Caco-2 (cell line): Measurements from ENCODE around the gene CLDN6. TPM values are rescaled to one million over a fixed set of nuclear protein-coding genes. Genes with fewer than 3 reads are reported as not detected.
"Not testable (repeated sequence)": the region's sequence is repeated elsewhere in the genome, so short reads cannot be mapped to it uniquely, and the experiment has no call there.

ENCODE experiments used
- BruUV-seq: library from RNA; stranded (reverse); fragments of 400-500 nt; replicated peaks from 2 replicates; lab custom pipeline; 2021; lab: Mats Ljungman, UMichigan
- CTCF ChIA-PET: fragments of 300-600 bp; sonication (Branson Sonifier 250); formaldehyde crosslinking; loops from one replicate; lab custom pipeline; 2022; ENCODE audit warnings: antibody characterized with exemption; lab: Charles Lee
- POLR2A ChIA-PET: fragments of 300-600 bp; sonication (Branson Sonifier 250); formaldehyde crosslinking; loops from one replicate; lab custom pipeline; 2022; ENCODE audit warnings: antibody characterized with exemption; lab: Charles Lee
- DNase-seq, 2 experiments: peaks; one replicate each; pipeline versions ENCODE4 v3.0.0 to v3.0.0-alpha.2; 2020 to 2022
- H3K27me3 ChIP-seq: replicated peaks from 2 replicates; pipeline ENCODE4 v1.6.0; 2011; ENCODE audit warnings: low read length; ENCODE audit not compliant: control insufficient read depth, insufficient read depth
- H3K36me3 ChIP-seq: 2 replicates; pipeline ENCODE4 v1.5.1; 2011; ENCODE audit warnings: low read length; ENCODE audit not compliant: control insufficient read depth, insufficient read depth
- H3K4me1 ChIP-seq: fragments of 250-450 bp; sonication (Bioruptor Pico); 2 replicates; pipeline ENCODE4 v1.5.1; 2020; ENCODE audit warnings: mild to moderate bottlenecking
- H3K4me3 ChIP-seq: 2 replicates; pipeline ENCODE4 v1.5.1; 2011; ENCODE audit warnings: low read depth, mild to moderate bottlenecking, control low read depth, low read length
- H3K9me3 ChIP-seq: fragments of 250-450 bp; sonication (Bioruptor Pico); 2 replicates; pipeline ENCODE4 v1.5.1; 2020; ENCODE audit warnings: mild to moderate bottlenecking, moderate library complexity
- H3K27ac Mint-ChIP-seq: one replicate; pipeline ENCODE4 v1.8.0; 2022; ENCODE audit warnings: mixed read lengths; ENCODE audit not compliant: unreplicated experiment
- H3K27me3 Mint-ChIP-seq: one replicate; pipeline ENCODE4 v1.8.0; 2022; ENCODE audit warnings: mixed read lengths; ENCODE audit not compliant: insufficient read depth, unreplicated experiment
- H3K36me3 Mint-ChIP-seq: one replicate; pipeline ENCODE4 v1.8.0; 2022; ENCODE audit warnings: mild to moderate bottlenecking, mixed read lengths; ENCODE audit not compliant: insufficient read depth, unreplicated experiment
- H3K4me1 Mint-ChIP-seq: one replicate; pipeline ENCODE4 v1.8.0; 2022; ENCODE audit warnings: low read depth, mixed read lengths; ENCODE audit not compliant: unreplicated experiment
- H3K4me3 Mint-ChIP-seq: one replicate; pipeline ENCODE4 v1.8.0; 2022; ENCODE audit warnings: mild to moderate bottlenecking, moderate library complexity, mixed read lengths; ENCODE audit not compliant: unreplicated experiment
- H3K9me3 Mint-ChIP-seq: one replicate; pipeline ENCODE4 v1.8.0; 2022; ENCODE audit warnings: mixed read lengths; ENCODE audit not compliant: unreplicated experiment
- intact Hi-C: fragments of 100-400 bp; cut with micrococcal nuclease; formaldehyde crosslinking; loops from one replicate; pipeline ENCODE4 v1.10.0; 2022; ENCODE audit not compliant: unreplicated experiment
- total RNA-seq: library from RNA; stranded (reverse); gene quantifications from 2 replicates; pipeline ENCODE4 v1.2.3, GENCODE V29; 2022
- TF ChIP-seq, protein P1 (sequence below), 2 experiments: fragments of 200-600 bp in 1 of 2; IDR thresholded peaks; 1 replicate in 1 of 2; 2 replicates in 1 of 2; pipeline versions ENCODE4 v1.5.1 to v1.8.0; 2011 to 2022; ENCODE audit warnings: antibody characterized with exemption in 1 of 2, control low read depth in 1 of 2, inconsistent platforms in 1 of 2, low read depth in 1 of 2, low read length in 1 of 2, mild to moderate bottlenecking in 1 of 2, moderate library complexity in 1 of 2; ENCODE audit not compliant: insufficient read depth in 1 of 2, severe bottlenecking in 1 of 2, unreplicated experiment in 1 of 2

Gene CLDN6
- total RNA-seq, 1 experiment from 2014 or later: 9.0 TPM

DNA sequence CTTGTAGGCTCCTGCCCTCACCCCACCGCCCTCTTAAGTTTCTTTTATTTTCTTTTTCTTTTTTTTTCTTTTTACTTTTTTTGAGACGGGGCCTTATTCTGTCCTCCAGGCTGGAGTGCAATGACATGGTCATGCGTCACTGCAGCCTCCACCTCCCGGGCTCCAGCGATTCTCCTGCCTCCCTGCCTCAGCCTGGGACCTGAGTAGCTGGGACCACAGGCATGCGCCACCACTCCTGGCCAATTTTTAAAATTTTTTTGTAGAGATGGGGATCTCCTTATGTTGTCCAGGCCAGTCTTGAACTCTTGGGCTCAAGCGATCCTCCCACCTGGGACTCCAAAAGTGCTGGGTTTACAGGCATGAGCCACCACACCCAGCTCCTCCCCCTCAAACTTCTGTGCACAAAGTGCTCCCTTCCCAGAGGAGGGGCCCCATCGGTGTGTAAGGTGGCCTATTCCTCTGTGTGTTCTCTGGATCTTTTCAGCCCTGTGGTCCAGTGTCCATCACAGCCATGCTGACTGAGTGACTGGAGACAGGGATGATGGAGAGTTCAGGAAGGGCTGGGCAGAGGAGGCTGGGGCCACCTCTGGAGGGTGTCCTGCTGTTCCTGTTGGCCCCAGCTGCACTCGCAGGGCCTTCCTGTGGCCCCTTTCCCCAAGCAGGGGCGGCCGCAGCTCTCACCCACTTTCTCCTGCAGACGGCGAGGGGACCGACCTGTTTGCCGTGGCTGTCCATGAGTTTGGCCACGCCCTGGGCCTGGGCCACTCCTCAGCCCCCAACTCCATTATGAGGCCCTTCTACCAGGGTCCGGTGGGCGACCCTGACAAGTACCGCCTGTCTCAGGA, 38.6 kb upstream of the CLDN6 start:
- Histone ChIP-seq H3K27me3 (no peaks in the 10 kb centered on the region), H3K4me3 (no peak overlapping the region), H3K4me1 (peaks cover 13% of the 10 kb centered on the region), H3K36me3 (no peaks in the 10 kb centered on the region), H3K9me3 (no peaks in the 10 kb centered on the region)
- DNase-seq: no peak
- TF ChIP-seq, protein P1, sequence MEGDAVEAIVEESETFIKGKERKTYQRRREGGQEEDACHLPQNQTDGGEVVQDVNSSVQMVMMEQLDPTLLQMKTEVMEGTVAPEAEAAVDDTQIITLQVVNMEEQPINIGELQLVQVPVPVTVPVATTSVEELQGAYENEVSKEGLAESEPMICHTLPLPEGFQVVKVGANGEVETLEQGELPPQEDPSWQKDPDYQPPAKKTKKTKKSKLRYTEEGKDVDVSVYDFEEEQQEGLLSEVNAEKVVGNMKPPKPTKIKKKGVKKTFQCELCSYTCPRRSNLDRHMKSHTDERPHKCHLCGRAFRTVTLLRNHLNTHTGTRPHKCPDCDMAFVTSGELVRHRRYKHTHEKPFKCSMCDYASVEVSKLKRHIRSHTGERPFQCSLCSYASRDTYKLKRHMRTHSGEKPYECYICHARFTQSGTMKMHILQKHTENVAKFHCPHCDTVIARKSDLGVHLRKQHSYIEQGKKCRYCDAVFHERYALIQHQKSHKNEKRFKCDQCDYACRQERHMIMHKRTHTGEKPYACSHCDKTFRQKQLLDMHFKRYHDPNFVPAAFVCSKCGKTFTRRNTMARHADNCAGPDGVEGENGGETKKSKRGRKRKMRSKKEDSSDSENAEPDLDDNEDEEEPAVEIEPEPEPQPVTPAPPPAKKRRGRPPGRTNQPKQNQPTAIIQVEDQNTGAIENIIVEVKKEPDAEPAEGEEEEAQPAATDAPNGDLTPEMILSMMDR (IDR thresholded peaks at IDR 0.05; ENCODE audit: insufficient read depth in 1 of 2, low read depth in 1 of 2, low read length in 1 of 2, severe bottlenecking in 1 of 2, unreplicated experiment in 1 of 2): no peak
- POLR2A ChIA-PET: no interaction called here
- no peaks in the 10 kb centered on the region for H3K36me3 Mint-ChIP-seq
- no peak overlapping the region for H3K27ac Mint-ChIP-seq
- H3K4me3 Mint-ChIP-seq: no peak overlapping the region
- no peaks in the 10 kb centered on the region for H3K4me1 Mint-ChIP-seq
- CTCF ChIA-PET: interaction anchor here (1.1 kb wide), 1 partner anchor 28 kb away, joined by 6 read pairs; no protein-coding TSS in a partner anchor
- no peaks in the 10 kb centered on the region for H3K27me3 Mint-ChIP-seq
- no TSS peak for BruUV-seq
- intact Hi-C loops: no loop called here
- H3K9me3 Mint-ChIP-seq: no peaks in the 10 kb centered on the region

DNA sequence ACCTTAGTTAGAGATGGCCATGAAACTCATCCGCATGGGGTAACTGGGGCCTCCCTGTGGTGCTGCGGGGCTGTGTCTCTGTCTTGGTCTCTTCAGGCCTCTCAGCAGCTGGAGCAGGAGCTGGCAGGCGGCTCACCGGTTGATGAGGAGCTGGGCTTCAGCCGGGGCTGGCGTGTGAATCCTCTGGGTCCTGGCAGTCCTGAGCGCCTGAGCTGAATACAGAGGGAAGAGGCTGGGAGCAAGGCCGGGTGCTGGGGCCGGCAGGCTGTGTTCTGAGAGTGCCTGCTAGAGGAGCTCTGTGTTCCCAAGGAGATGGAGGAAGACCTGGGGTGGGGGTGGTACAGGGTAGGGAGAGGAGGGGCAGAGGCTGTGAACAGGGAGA, 37.7 kb upstream of the CLDN6 start:
- H3K27me3 ChIP-seq, H3K4me1 Mint-ChIP-seq, POLR2A ChIA-PET, H3K36me3 ChIP-seq, H3K36me3 Mint-ChIP-seq, H3K27me3 Mint-ChIP-seq, H3K4me3 Mint-ChIP-seq, DNase-seq, BruUV-seq, H3K27ac Mint-ChIP-seq, H3K9me3 ChIP-seq, intact Hi-C loops, H3K4me3 ChIP-seq, H3K9me3 Mint-ChIP-seq: not testable (repeated sequence)
- CTCF ChIA-PET: interaction anchor here (1.1 kb wide), 1 partner anchor 28 kb away, joined by 6 read pairs; no protein-coding TSS in a partner anchor
- H3K4me1 ChIP-seq: peaks cover 13% of the 10 kb centered on the region

DNA sequence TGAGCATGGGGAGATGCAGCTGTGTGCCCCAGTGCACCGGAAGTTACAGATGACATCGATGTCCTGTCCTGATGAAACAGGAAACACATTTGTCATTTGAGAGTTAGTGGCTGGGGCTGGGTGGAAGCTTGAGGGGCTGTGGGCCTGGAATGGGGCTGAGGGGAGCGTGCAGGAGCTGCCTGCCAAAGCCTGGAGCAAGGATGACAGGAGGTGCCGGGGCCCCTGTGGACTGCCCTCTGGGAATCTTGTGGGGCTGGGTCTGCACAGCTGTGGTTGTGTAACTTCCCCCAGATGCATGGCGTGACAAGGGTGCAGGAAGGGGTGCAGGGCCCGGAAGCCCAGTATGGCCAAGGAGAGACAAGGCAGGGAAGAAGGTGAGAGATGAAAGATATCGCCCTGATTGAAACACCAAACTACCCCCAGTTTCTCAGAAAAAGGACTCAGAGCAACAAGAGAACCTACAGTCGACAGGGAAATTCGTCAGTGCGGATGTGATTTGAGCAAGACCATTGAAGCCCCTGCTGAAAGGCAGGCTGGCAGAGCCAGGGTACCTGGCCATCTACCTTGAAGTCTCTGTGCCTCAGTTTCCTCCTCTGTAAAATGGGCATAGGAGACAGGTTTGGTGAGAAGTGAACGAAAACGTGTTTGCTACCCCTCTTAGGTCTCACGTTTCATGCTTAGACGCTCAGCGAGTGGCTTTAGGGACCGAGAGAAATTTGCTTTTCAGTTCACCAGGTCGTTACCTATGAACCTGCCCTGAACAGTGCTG, 37.2 kb upstream of the CLDN6 start:
- no peaks in the 10 kb centered on the region for H3K36me3 ChIP-seq
- Mint-ChIP-seq H3K27me3 (no peaks in the 10 kb centered on the region), H3K36me3 (no peaks in the 10 kb centered on the region), H3K4me3 (no peak overlapping the region), H3K9me3 (no peaks in the 10 kb centered on the region), H3K4me1 (no peaks in the 10 kb centered on the region), H3K27ac (no peak overlapping the region)
- H3K27me3 ChIP-seq: no peaks in the 10 kb centered on the region
- no peaks in the 10 kb centered on the region for H3K9me3 ChIP-seq
- BruUV-seq: no TSS peak
- H3K4me3 ChIP-seq: no peak overlapping the region
- no peak for DNase-seq
- CTCF ChIA-PET: interaction anchor here (1.1 kb wide), 1 partner anchor 27 kb away, joined by 6 read pairs; no protein-coding TSS in a partner anchor
- intact Hi-C loops: no loop called here
- POLR2A ChIA-PET: no interaction called here
- H3K4me1 ChIP-seq: peaks cover 7% of the 10 kb centered on the region
- TF ChIP-seq, protein P1 (IDR thresholded peaks at IDR 0.05; ENCODE audit: insufficient read depth in 1 of 2, low read depth in 1 of 2, low read length in 1 of 2, severe bottlenecking in 1 of 2, unreplicated experiment in 1 of 2): no peak

DNA sequence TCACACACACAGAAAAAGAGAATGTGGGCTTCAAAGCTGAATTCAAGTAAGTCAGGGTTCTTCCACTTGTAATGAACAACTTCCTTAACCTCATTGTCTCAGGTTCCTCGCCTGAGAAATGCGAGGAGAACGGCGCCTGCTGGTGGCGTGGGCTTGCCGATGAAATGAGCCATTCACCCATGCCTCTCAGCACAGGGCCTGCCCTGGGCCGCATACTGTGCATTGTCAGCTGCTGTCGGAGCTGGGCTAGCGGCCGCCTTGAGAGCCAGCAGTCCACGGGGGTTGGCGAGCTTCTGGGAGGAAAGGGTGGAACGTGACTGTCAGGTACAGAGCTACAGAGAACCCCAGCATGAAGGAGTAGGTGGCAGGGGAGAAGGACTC, 35.3 kb upstream of the CLDN6 start:
- H3K4me3 Mint-ChIP-seq, CTCF ChIA-PET, POLR2A ChIA-PET, H3K36me3 Mint-ChIP-seq, H3K36me3 ChIP-seq, H3K9me3 ChIP-seq, H3K4me1 ChIP-seq, BruUV-seq, H3K4me3 ChIP-seq, H3K27me3 ChIP-seq, H3K27me3 Mint-ChIP-seq, H3K27ac Mint-ChIP-seq, DNase-seq, intact Hi-C loops, H3K9me3 Mint-ChIP-seq, H3K4me1 Mint-ChIP-seq: not testable (repeated sequence)

DNA sequence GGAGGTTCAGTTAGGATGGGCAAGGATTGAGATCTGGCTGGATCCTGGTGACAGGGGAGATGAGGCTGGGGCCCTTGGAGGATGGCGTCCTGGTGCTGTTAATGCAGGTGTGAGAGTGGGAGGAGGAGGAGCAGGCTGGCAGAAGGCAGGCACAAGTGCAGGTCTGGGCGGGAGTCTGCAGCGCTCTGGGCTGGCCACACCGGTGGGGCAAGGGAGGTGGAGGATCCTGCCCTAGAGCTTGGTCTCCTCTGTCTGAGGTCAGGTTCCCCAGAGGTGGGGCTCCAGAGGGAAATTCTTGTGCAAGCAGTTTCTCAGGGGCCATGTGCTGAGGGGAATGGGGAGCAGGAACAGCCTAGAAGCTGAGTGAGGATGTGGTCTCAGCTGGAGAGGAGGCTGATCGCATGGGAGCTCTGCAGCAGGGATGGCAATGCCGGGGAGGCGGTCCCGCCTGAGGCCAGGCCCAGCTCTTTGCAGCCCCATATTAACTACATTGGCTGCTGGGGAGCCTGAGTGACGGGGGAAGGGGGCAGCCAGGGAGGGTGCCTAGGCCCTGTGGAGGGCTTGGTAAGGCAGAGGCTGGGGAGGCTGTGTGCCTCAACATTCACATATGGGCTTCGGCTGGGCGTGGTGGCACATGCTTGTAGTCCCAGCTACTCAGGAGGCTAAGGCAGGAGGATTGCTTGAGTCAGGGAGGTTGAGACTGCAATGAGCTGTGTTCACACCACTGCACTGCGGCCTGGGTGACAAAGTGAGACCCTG, 34.8 kb upstream of the CLDN6 start:
- H3K27ac Mint-ChIP-seq, H3K4me1 Mint-ChIP-seq, H3K27me3 Mint-ChIP-seq, POLR2A ChIA-PET, H3K27me3 ChIP-seq, H3K9me3 Mint-ChIP-seq, intact Hi-C loops, CTCF ChIA-PET, H3K36me3 Mint-ChIP-seq, BruUV-seq, H3K4me3 Mint-ChIP-seq, H3K4me1 ChIP-seq, H3K36me3 ChIP-seq, DNase-seq, H3K9me3 ChIP-seq, H3K4me3 ChIP-seq: not testable (repeated sequence)
